A549 (cell line): ENCODE measurements around the gene QRICH2. TPM values are rescaled to one million over a fixed set of nuclear protein-coding genes. Genes with fewer than 3 reads are reported as not detected.

ENCODE experiments used
- ATAC-seq, 2 experiments: fragments of 200-7000 bp in 1 of 2; fragments of >200 bp in 1 of 2; cut with Nextera tagmentation in 1 of 2; cut with Tn5 transposase in 1 of 2; 3 replicates each; pipeline versions ENCODE4 v1.8.0 to v1.9.1; 2018 to 2020; ENCODE audit warnings: mild to moderate bottlenecking in 1 of 2, moderate library complexity in 1 of 2
- CTCF ChIA-PET: fragments of 300-600 bp; sonication (Branson Sonifier 250); formaldehyde crosslinking; extraction: SDS; loops from one replicate; lab custom pipeline; 2021; ENCODE audit warnings: antibody characterized with exemption, inconsistent platforms; lab: Yijun Ruan, JAX
- POLR2A ChIA-PET: fragments of 350-600 bp; formaldehyde crosslinking; extraction: SDS; loops from one replicate; lab custom pipeline; 2021; ENCODE audit warnings: antibody characterized with exemption, inconsistent platforms; lab: Yijun Ruan, JAX
- DNase-seq, 2 experiments: peaks; one replicate each; pipeline versions ENCODE4 v3.0.0 to v3.0.0-alpha.2; 2011 to 2016; ENCODE audit warnings: low read depth in 1 of 2, low spot score in 1 of 2
- FAIRE-seq: peaks from 2 replicates; lab custom pipeline; 2011; peaks lifted over from hg19 to GRCh38; lab: Jason Lieb, UNC
- H3K27ac ChIP-seq, 2 experiments: fragments of >200 bp; sonication (Bioruptor Twin); formaldehyde crosslinking; 3 replicates each; pipeline ENCODE4 v1.5.1; 2016 to 2017
- H3K4me1 ChIP-seq: fragments of >200 bp; sonication (Bioruptor Twin); formaldehyde crosslinking; 3 replicates; pipeline ENCODE4 v1.6.1; 2016
- H3K4me2 ChIP-seq: fragments of >200 bp; sonication (Bioruptor Twin); formaldehyde crosslinking; 3 replicates; pipeline ENCODE4 v1.6.1; 2016
- H3K4me3 ChIP-seq: fragments of >200 bp; sonication (Bioruptor Twin); formaldehyde crosslinking; 3 replicates; pipeline ENCODE4 v1.5.1; 2016
- H3K9me3 ChIP-seq: fragments of >200 bp; sonication (Bioruptor Twin); formaldehyde crosslinking; 3 replicates; pipeline ENCODE4 v1.6.1; 2016
- BCL3 ChIP-seq: fragments of >200 bp; sonication (Bioruptor Twin); formaldehyde crosslinking; IDR thresholded peaks from 3 replicates; pipeline ENCODE4 v1.6.1; 2016
- BHLHE40 ChIP-seq: IDR thresholded peaks from 2 replicates; pipeline ENCODE4 v1.6.1; 2012; ENCODE audit warnings: low read depth, low read length, inconsistent platforms
- CBX2 ChIP-seq: fragments of 200-600 bp; sonication (generic); IDR thresholded peaks from 2 replicates; pipeline ENCODE4 v1.6.1; 2016; ENCODE audit warnings: low read depth, mild to moderate bottlenecking, borderline replicate concordance
- CHD2 ChIP-seq: fragments of 150-350 bp; IDR thresholded peaks from 2 replicates; pipeline ENCODE4 v1.6.1; 2014; ENCODE audit warnings: low read length; ENCODE audit not compliant: partially characterized antibody
- CTCF ChIP-seq: fragments of >200 bp; sonication (Bioruptor Twin); formaldehyde crosslinking; IDR thresholded peaks from 3 replicates; pipeline ENCODE4 v1.5.1; 2016
- EHF ChIP-seq: fragments of 250-450 bp; sonication (Bioruptor Pico); IDR thresholded peaks from 2 replicates; pipeline ENCODE4 v1.5.0; 2020; ENCODE audit warnings: mild to moderate bottlenecking
- EP300 ChIP-seq, 2 experiments: fragments of >200 bp; sonication (Bioruptor Twin); formaldehyde crosslinking; IDR thresholded peaks; 2 replicates in 1 of 2; 3 replicates in 1 of 2; pipeline ENCODE4 v1.6.1; 2016 to 2017
- MAX ChIP-seq: IDR thresholded peaks from 2 replicates; pipeline ENCODE4 v1.6.1; 2012
- RAD21 ChIP-seq, 2 experiments: fragments of >200 bp in 1 of 2; sonication (Bioruptor Twin) in 1 of 2; formaldehyde crosslinking in 1 of 2; IDR thresholded peaks in 1 of 2; conservative IDR thresholded peaks in 1 of 2; 2 replicates in 1 of 2; 3 replicates in 1 of 2; pipeline ENCODE4 v1.6.1; 2012 to 2018; ENCODE audit warnings: inconsistent platforms in 1 of 2
- SMC3 ChIP-seq: fragments of >200 bp; sonication (Bioruptor Twin); formaldehyde crosslinking; IDR thresholded peaks from 3 replicates; pipeline ENCODE4 v1.6.1; 2018; ENCODE audit warnings: inconsistent platforms
- USF2 ChIP-seq: fragments of 450-650 bp; IDR thresholded peaks from 2 replicates; pipeline ENCODE4 v1.6.1; 2014; ENCODE audit warnings: antibody characterized with exemption
- ZC3H11A ChIP-seq: fragments of 450-650 bp; IDR thresholded peaks from 2 replicates; pipeline ENCODE4 v1.6.1; 2014; ENCODE audit warnings: antibody characterized with exemption, mild to moderate bottlenecking
- ZSCAN20 ChIP-seq: fragments of 250-450 bp; sonication (Bioruptor Pico); IDR thresholded peaks from 2 replicates; pipeline ENCODE4 v1.8.0; 2022; ENCODE audit warnings: mild to moderate bottlenecking, moderate library complexity
- WGBS: methylation state at CpG from one replicate; pipeline ENCODE4 v1.1.6; 2017; ENCODE audit errors: missing lambda C conversion rate; 5-methylcytosine and 5-hydroxymethylcytosine counted together
- polyA plus RNA-seq, 4 experiments: library from polyadenylated mRNA; depleted of rRNA in 3 of 4; stranded (reverse); fragments of >200 nt; fragmentation: RNase III in 1 of 4; extraction: RNeasy Plus Mini Kit Qiagen cat#74134 plus additional on column Dnase treatment in 1 of 4; gene quantifications; 2 replicates in 3 of 4; 3 replicates in 1 of 4; pipeline ENCODE4 v1.2.3, GENCODE V29; 2011 to 2017

Gene QRICH2
- polyA plus RNA-seq, 2 of the 4 experiments (the other 2 are of a cell fraction) = 0.57 to 0.88 TPM

GRCh38 chr17:76279742-76280287 is 28.3 kb downstream of the QRICH2 start:
- WGBS = 52% methylated on average over 14 of the region's 15 CpGs

GRCh38 chr17:76278952-76279741 is 28.9 kb downstream of the QRICH2 start:
- H3K4me1 ChIP-seq = peaks cover 10% of the 10 kb centered on the region
- POLR2A ChIA-PET = interaction anchor here (0.9 to 2.0 kb wide), 5 partner anchors 12 to 382 kb away, joined by 3 to 7 read pairs (median 4); partner anchors contain the start of genes TRIM65 and UBALD2
- H3K4me2 ChIP-seq = no peak overlapping the region
- peak; percentile 78 to 96 for DNase-seq
- TF ChIP-seq USF2 (0 out of 2 replicates have a peak, but pooled peaks have one; percentile 31), CTCF (peak; percentile 100), EHF (CRISPR knock-in tag) (no peak), RAD21 (conservative IDR thresholded peaks at IDR 0.05 in 1 of 2, IDR thresholded peaks at IDR 0.05 in 1 of 2) (peak; percentile 99), BCL3 (no peak), MAX (0 out of 2 replicates have a peak, but pooled peaks have one; percentile 44), SMC3 (peak; percentile 98)
- TF ChIP-seq, all 56 proteins: peak for 5
- FAIRE-seq = peak; percentile 88
- Histone ChIP-seq H3K4me3 (no peak overlapping the region), H3K27ac (peak overlapping the region; percentile 3; a peak in 2 of 6 replicates), H3K9me3 (no peaks in the 10 kb centered on the region)
- CTCF ChIA-PET = interaction anchor here (0.5 to 19.6 kb wide), 103 partner anchors 10 to 485 kb away, joined by 3 to 755 read pairs (median 6); partner anchors contain the start of genes CDK3, EVPL, EXOC7 and FOXJ1
- ATAC-seq = peak; percentile 75 to 97
- WGBS = 60% methylated on average over 25 of the region's 28 CpGs

More at GRCh38 chr17:76279742-76280287, 28.3 kb downstream of the QRICH2 start:
- Histone ChIP-seq H3K9me3 (no peaks in the 10 kb centered on the region), H3K27ac (no peak overlapping the region), H3K4me1 (peaks cover 10% of the 10 kb centered on the region), H3K4me3 (no peak overlapping the region), H3K4me2 (no peak overlapping the region)
- CTCF ChIA-PET = interaction anchor here (0.6 to 19.6 kb wide), 100 partner anchors 9 to 466 kb away, joined by 3 to 755 read pairs (median 6); partner anchors contain the start of genes CDK3, EVPL, EXOC7 and FOXJ1
- ATAC-seq (peak in 1 of 2 experiments; percentile 26; a peak in 4 of 6 replicates), FAIRE-seq (no peak), DNase-seq (no peak)
- TF ChIP-seq CBX2 (no peak), ZSCAN20 (no peak), EHF (CRISPR knock-in tag) (no peak), MAX (no peak), CTCF (peak; percentile 31; the same call in 1 of the 3 replicates), EP300 (IDR thresholded peaks at IDR 0.05) (no peak), BHLHE40 (no peak), CHD2 (no peak), ZC3H11A (no peak)
- POLR2A ChIA-PET = interaction anchor here (0.9 to 2.0 kb wide), 5 partner anchors 13 to 383 kb away, joined by 3 to 7 read pairs (median 4); partner anchors contain the start of gene TRIM65
